SJSA1 (cell line): ENCODE results near the gene RAPGEF5. TPM values are rescaled to one million over a fixed set of nuclear protein-coding genes. Genes with fewer than 3 reads are reported as not detected.

ENCODE experiments used
- DNase-seq, 2 experiments: peaks; one replicate each; pipeline ENCODE4 v3.0.0-alpha.2; 2015 to 2020; ENCODE audit warnings: low spot score in 2 of 2, low read depth in 1 of 2
- H3K27ac ChIP-seq: fragments of 250-450 bp; sonication (Bioruptor Pico); 2 replicates; pipeline ENCODE4 v1.5.1; 2020; ENCODE audit warnings: mild to moderate bottlenecking, moderate library complexity
- H3K27me3 ChIP-seq: fragments of 250-450 bp; sonication (Bioruptor Pico); replicated peaks from 2 replicates; pipeline ENCODE4 v1.5.1; 2020; ENCODE audit warnings: mild to moderate bottlenecking, moderate library complexity
- H3K36me3 ChIP-seq: fragments of 250-450 bp; sonication (Bioruptor Pico); 2 replicates; pipeline ENCODE4 v1.5.1; 2020; ENCODE audit warnings: mild to moderate bottlenecking
- H3K4me1 ChIP-seq: fragments of 250-450 bp; sonication (Bioruptor Pico); replicated peaks from 2 replicates; pipeline ENCODE4 v1.6.1; 2021; ENCODE audit warnings: mild to moderate bottlenecking
- H3K4me3 ChIP-seq: fragments of 250-450 bp; sonication (Bioruptor Pico); 2 replicates; pipeline ENCODE4 v1.5.1; 2020; ENCODE audit warnings: mild to moderate bottlenecking
- H3K9me3 ChIP-seq: fragments of 250-450 bp; sonication (Bioruptor Pico); replicated peaks from 2 replicates; pipeline ENCODE4 v1.5.1; 2020; ENCODE audit warnings: mild to moderate bottlenecking
- total RNA-seq: library from RNA; depleted of rRNA; stranded (reverse); fragments of >200 nt; shearing (Covaris generic); gene quantifications from 2 replicates; pipeline ENCODE4 v1.2.3, GENCODE V29; 2014

The RAPGEF5 gene
- total RNA-seq, 1 experiment from 2014 or later: 0.03 TPM

GRCh38 chr7:22153432-22154142 lies 203.4 kb downstream of the RAPGEF5 start:
- Histone ChIP-seq H3K4me3 (no peak overlapping the region), H3K36me3 (no peaks in the 10 kb centered on the region), H3K4me1 (no peaks in the 10 kb centered on the region), H3K27ac (no peak overlapping the region), H3K9me3 (no peaks in the 10 kb centered on the region), H3K27me3 (no peaks in the 10 kb centered on the region; the same call in 1 of the 2 replicates)
- DNase-seq: no peak

DNA sequence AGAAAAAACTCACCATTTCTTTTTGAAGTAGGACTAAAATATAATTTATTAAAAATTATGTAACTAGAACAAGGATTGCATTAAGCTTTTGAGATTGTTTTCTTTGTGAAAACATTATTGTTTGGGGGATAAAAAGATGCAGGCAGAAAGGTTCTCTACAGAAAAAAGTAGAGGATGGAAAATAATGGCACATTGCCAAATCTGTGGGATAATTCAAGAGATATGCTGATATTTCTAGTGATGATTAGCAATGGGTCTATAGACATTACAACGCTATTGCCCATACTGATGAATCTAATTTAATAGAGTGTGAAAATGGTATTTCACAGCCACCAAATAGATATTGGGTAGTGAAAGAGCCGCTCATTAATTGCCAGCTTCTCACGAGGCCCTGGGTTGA lies 204.3 kb downstream of the RAPGEF5 start:
- H3K27me3 ChIP-seq: no peaks in the 10 kb centered on the region; the same call in 1 of the 2 replicates
- H3K4me3 ChIP-seq: no peak overlapping the region
- no peaks in the 10 kb centered on the region for H3K36me3 ChIP-seq
- DNase-seq: no peak
- no peak overlapping the region for H3K27ac ChIP-seq
- H3K4me1 ChIP-seq: no peaks in the 10 kb centered on the region
- no peaks in the 10 kb centered on the region for H3K9me3 ChIP-seq

DNA sequence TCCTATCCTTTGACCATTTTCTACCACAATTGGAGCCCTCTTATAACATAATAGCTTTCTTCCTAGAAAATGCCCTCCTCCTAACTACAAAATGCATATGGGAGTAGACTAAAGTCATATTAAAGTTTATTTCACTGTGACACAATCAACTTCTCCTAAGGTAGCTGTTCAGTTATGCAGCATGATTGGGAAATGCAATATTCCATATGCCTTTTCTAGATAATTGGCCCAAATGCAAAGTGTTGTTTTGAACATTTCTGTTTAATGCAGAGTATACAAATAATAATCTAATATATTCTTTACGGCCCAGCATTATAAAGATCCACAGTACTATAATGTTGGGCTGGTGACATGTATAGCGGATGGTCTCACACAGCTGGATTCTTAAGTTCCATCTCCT lies 205.1 kb downstream of the RAPGEF5 start:
- DNase-seq: no peak

DNA sequence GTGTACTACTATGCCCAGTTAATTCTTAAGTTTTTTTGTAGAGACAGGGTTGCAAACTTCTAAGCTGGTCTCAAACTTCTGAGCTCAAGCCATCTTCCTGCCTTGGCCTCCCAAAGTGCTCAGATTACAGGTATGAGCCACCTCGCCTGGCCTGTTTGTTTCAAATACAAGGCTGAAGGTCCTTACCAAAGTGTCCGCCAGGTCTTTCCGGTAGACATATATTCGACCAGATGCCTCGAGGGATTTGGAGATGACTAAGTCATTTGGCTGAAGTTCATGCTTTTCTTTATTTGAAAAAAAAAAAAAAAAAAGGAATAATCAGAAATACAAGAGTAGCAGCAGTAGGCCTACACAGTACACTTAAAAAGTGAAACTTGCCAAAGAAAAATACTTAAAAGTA lies 206.7 kb downstream of the RAPGEF5 start:
- no peak overlapping the region for H3K4me3 ChIP-seq
- H3K36me3 ChIP-seq: no peaks in the 10 kb centered on the region
- no peaks in the 10 kb centered on the region for H3K4me1 ChIP-seq
- no peak overlapping the region for H3K27ac ChIP-seq
- H3K27me3 ChIP-seq: peaks cover 6% of the 10 kb centered on the region
- H3K9me3 ChIP-seq: no peaks in the 10 kb centered on the region
- DNase-seq: no peak

More for the DNA sequence above, 205.1 kb downstream of the RAPGEF5 start:
- Histone ChIP-seq H3K4me1 (no peaks in the 10 kb centered on the region), H3K36me3 (no peaks in the 10 kb centered on the region), H3K27ac (no peak overlapping the region), H3K4me3 (no peak overlapping the region), H3K27me3 (peaks cover 4% of the 10 kb centered on the region), H3K9me3 (no peaks in the 10 kb centered on the region)

GRCh38 chr7:22147868-22148267 lies 209.1 kb downstream of the RAPGEF5 start:
- Histone ChIP-seq H3K4me1 (no peaks in the 10 kb centered on the region), H3K9me3 (no peaks in the 10 kb centered on the region), H3K27me3 (peaks cover 6% of the 10 kb centered on the region), H3K4me3 (no peak overlapping the region), H3K36me3 (no peaks in the 10 kb centered on the region), H3K27ac (no peak overlapping the region)
- DNase-seq: no peak

DNA sequence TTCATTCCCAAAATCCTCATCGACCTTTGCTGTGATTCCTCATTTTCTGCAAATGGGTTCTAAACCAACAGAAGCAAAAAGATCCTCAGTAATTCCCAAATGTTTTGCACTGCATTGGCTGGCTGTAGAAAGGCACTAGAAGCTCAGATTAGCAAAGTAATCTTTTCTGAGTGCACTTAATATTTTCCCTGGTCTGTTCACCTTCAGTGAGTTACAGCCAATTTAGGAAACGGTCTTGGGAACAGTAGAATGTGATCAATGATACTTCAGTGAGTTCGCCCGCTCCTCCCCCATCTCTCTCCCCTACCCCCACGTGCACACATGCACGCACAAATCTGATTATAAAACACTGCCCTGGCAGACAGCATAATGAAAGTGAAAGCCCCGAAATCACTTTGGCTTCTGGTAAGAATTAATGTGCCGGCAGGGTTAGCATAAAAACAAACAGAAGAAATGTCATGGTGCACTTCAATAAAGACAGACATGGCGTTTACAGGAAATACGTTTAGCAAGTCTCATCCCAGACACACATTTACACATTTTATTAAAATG lies 209.9 kb downstream of the RAPGEF5 start:
- no peak for DNase-seq
- peaks cover 6% of the 10 kb centered on the region for H3K27me3 ChIP-seq

GRCh38 chr7:22144950-22145349 lies 212.0 kb downstream of the RAPGEF5 start:
- no peaks in the 10 kb centered on the region for H3K9me3 ChIP-seq
- peaks cover 6% of the 10 kb centered on the region for H3K27me3 ChIP-seq
- no peak overlapping the region for H3K27ac ChIP-seq
- DNase-seq: no peak
- no peaks in the 10 kb centered on the region for H3K4me1 ChIP-seq
- no peak overlapping the region for H3K4me3 ChIP-seq
- no peaks in the 10 kb centered on the region for H3K36me3 ChIP-seq

More for the DNA sequence above, 209.9 kb downstream of the RAPGEF5 start:
- Histone ChIP-seq H3K36me3 (no peaks in the 10 kb centered on the region), H3K4me3 (no peak overlapping the region), H3K9me3 (no peaks in the 10 kb centered on the region), H3K27ac (no peak overlapping the region), H3K4me1 (no peaks in the 10 kb centered on the region)

GRCh38 chr7:22143491-22143890 lies 213.5 kb downstream of the RAPGEF5 start:
- 0 out of 2 replicates have a peak overlapping the region, but pooled peaks have one; percentile 19 for H3K27ac ChIP-seq
- H3K36me3 ChIP-seq: no peaks in the 10 kb centered on the region
- H3K4me3 ChIP-seq: no peak overlapping the region
- H3K27me3 ChIP-seq: peaks cover 6% of the 10 kb centered on the region
- H3K9me3 ChIP-seq: no peaks in the 10 kb centered on the region
- no peaks in the 10 kb centered on the region for H3K4me1 ChIP-seq
- DNase-seq: peak in 1 of 2 experiments; percentile 10

DNA sequence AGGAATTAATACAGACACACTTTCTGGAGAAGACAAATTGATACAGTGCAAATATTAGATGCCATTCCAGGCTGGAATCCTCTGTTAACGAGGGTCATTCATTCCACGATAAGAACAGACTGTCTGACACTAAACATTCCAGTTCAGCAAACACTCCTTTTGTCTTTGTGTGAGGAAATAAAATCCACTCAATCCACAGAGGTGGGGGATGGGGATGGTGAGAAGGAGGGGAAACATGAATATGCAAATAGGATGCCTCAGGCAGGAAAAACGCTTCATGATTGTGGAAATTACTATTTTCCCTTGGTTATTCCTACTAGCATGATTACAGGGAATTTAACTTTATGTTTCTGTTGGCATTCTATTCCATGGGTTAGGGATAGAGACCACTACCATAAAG lies 214.4 kb downstream of the RAPGEF5 start:
- Histone ChIP-seq H3K4me3 (no peak overlapping the region), H3K9me3 (no peaks in the 10 kb centered on the region), H3K4me1 (no peaks in the 10 kb centered on the region), H3K27ac (no peak overlapping the region), H3K36me3 (no peaks in the 10 kb centered on the region), H3K27me3 (peaks cover 6% of the 10 kb centered on the region)
- no peak for DNase-seq

- Histone ChIP-seq H3K27ac (no peak overlapping the region), H3K4me3 (no peak overlapping the region), H3K27me3 (no peaks in the 10 kb centered on the region; the same call in 1 of the 2 replicates), H3K9me3 (no peaks in the 10 kb centered on the region), H3K36me3 (no peaks in the 10 kb centered on the region), H3K4me1 (no peaks in the 10 kb centered on the region)
- DNase-seq: no peak
Measured at GRCh38 chr7:22141355-22141754, 215.6 kb downstream of the RAPGEF5 start.

- no peak overlapping the region for H3K27ac ChIP-seq
- no peak overlapping the region for H3K4me3 ChIP-seq
- no peaks in the 10 kb centered on the region for H3K9me3 ChIP-seq
- H3K4me1 ChIP-seq: no peaks in the 10 kb centered on the region
- no peaks in the 10 kb centered on the region; the same call in 1 of the 2 replicates for H3K27me3 ChIP-seq
- no peak for DNase-seq
- no peaks in the 10 kb centered on the region for H3K36me3 ChIP-seq
Measured at GRCh38 chr7:22140578-22140977, 216.4 kb downstream of the RAPGEF5 start.

GRCh38 chr7:22138886-22139285 lies 218.1 kb downstream of the RAPGEF5 start:
- Histone ChIP-seq H3K27me3 (no peaks in the 10 kb centered on the region; the same call in 1 of the 2 replicates), H3K27ac (no peak overlapping the region), H3K9me3 (no peaks in the 10 kb centered on the region), H3K4me3 (no peak overlapping the region), H3K36me3 (no peaks in the 10 kb centered on the region), H3K4me1 (no peaks in the 10 kb centered on the region)
- DNase-seq: no peak

DNA sequence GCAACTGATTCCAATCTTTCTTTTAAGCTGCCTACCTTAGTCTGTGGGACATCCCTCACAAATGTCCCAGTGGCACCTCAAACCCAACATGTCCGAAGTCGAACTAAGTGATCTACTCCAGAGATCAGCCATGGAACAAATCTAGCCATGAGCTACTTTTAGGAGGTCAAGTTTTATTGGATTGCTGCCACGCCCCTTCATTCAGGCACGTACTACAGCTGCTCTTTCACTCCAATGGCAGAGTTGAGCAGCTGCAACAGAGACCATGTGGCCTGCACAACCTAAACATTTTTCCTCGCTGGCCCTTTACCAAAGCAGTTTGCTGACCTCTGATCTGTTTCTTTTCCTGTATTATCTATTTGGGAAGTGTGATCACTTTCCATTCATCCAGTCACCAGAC lies 218.8 kb downstream of the RAPGEF5 start:
- H3K27me3 ChIP-seq: no peaks in the 10 kb centered on the region; the same call in 1 of the 2 replicates
- no peak overlapping the region for H3K4me3 ChIP-seq
- H3K27ac ChIP-seq: no peak overlapping the region
- H3K36me3 ChIP-seq: no peaks in the 10 kb centered on the region
- no peaks in the 10 kb centered on the region for H3K4me1 ChIP-seq
- H3K9me3 ChIP-seq: no peaks in the 10 kb centered on the region
- DNase-seq: no peak

DNA sequence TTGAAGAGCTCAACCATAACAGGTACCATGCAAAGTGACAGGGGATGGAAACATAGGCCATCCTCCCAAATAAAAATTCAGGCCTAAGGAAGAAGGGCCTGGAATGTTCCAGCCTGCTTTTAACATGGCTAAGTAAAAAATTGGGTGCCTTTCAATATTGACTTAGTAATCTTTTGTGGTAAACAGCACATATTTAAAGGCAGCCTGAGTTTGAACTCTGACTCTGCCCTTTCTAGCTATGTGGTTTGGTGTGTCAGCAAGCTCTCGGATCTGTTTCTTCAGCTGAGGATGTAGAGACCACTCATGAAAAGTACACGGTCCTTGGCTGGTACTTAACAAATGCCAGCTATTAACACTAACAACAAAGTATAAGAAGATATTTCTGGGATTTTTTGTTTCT lies 219.5 kb downstream of the RAPGEF5 start:
- H3K9me3 ChIP-seq: no peaks in the 10 kb centered on the region
- no peaks in the 10 kb centered on the region for H3K36me3 ChIP-seq
- no peaks in the 10 kb centered on the region for H3K4me1 ChIP-seq
- no peaks in the 10 kb centered on the region for H3K27me3 ChIP-seq
- DNase-seq: no peak
- H3K27ac ChIP-seq: 0 out of 2 replicates have a peak overlapping the region, but pooled peaks have one; percentile 27
- H3K4me3 ChIP-seq: no peak overlapping the region
